HG03439 (cell line): ENCODE results near the gene SPATA2L.
"Not testable (repeated sequence)": the region's sequence is repeated elsewhere in the genome, so short reads cannot be mapped to it uniquely, and the experiment has no call there.

Source experiments
- ATAC-seq: cut with Tn5 transposase; IDR thresholded peaks from one replicate; pipeline ENCODE4 v1.9.1; 2021; ENCODE audit warnings: mild to moderate bottlenecking, moderate library complexity; ENCODE audit not compliant: unreplicated experiment

SPATA2L gene

GRCh38 chr16:89709166-89709565, 7.7 kb upstream of the SPATA2L start:
- ATAC-seq: no peak

GRCh38 chr16:89708481-89708931, 7.0 kb upstream of the SPATA2L start:
- no peak for ATAC-seq

- no peak for ATAC-seq
Measured at GRCh38 chr16:89707695-89708094, 6.2 kb upstream of the SPATA2L start.

GRCh38 chr16:89706518-89707260, 5.2 kb upstream of the SPATA2L start:
- ATAC-seq: no peak

- no peak for ATAC-seq
Measured at GRCh38 chr16:89705006-89705405, 3.5 kb upstream of the SPATA2L start.

GRCh38 chr16:89704281-89704680, 2.8 kb upstream of the SPATA2L start:
- ATAC-seq: no peak

- peak; percentile 2 for ATAC-seq
Measured at GRCh38 chr16:89700649-89701424, 668 bp downstream of the SPATA2L start.

- ATAC-seq: peak; percentile 46
Measured at GRCh38 chr16:89700100-89700648, 1.3 kb downstream of the SPATA2L start.

GRCh38 chr16:89699629-89700099, 1.8 kb downstream of the SPATA2L start:
- not testable (repeated sequence) for ATAC-seq

GRCh38 chr16:89698717-89699116, 2.8 kb downstream of the SPATA2L start:
- not testable (repeated sequence) for ATAC-seq

- ATAC-seq: no peak
Measured at GRCh38 chr16:89697616-89698331, 3.7 kb downstream of the SPATA2L start.

- ATAC-seq: no peak
Measured at GRCh38 chr16:89697161-89697615, 4.3 kb downstream of the SPATA2L start.

- no peak for ATAC-seq
Measured at GRCh38 chr16:89696670-89697128, 4.8 kb downstream of the SPATA2L start.

- no peak for ATAC-seq
Measured at GRCh38 chr16:89695875-89696669, 5.4 kb downstream of the SPATA2L start.

- ATAC-seq: no peak
Measured at GRCh38 chr16:89695086-89695874, 6.2 kb downstream of the SPATA2L start.

- ATAC-seq: not testable (repeated sequence)
Measured at GRCh38 chr16:89694784-89695085, 6.8 kb downstream of the SPATA2L start.

- no peak for ATAC-seq
Measured at GRCh38 chr16:89693931-89694783, 7.3 kb downstream of the SPATA2L start.

GRCh38 chr16:89693289-89693731, 8.2 kb downstream of the SPATA2L start:
- ATAC-seq: no peak
